Measurements from ENCODE around the gene GAST.
A peak's percentile ranks its signal among the peaks of the same experiment; 100 is the strongest.
"Not testable (repeated sequence)": the region's sequence is repeated elsewhere in the genome, so short reads cannot be mapped to it uniquely, and the experiment has no call there.

GAST gene, protein sequence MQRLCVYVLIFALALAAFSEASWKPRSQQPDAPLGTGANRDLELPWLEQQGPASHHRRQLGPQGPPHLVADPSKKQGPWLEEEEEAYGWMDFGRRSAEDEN

DNA sequence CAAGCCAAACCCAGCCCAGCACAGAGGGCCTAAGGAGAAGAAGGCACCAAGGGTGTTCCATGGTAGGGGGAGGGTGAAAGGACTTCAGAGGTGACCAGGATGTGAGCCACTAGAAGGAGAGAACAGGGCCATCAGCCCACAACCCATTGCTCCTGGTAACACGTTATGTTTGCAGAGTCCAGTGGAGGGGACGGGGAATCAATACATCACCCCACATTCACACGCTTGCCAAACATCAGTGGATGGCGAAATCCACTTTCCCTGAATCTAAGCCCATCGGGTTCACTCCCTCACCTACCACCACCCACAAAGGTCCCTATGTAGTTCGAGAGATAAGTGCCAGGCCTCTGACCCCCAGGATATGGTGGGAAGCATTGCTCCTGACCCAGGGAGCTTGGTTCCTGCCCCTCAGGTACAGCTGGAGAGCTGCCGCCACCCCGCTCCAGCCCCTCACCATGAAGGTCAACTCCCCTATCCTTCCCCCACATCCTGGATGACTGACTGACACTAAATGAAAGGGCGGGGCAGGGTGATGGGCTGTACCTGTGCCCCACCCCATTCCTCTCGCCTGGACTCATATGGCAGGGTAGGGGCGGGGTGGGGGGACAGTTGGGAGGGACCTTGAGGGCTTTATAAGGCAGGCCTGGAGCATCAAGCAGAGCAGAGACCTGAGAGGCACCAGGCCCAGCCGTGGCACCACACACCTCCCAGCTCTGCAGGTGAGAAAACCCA is at the start of gene GAST:
Gene GAST (plus strand): TSS at position 663 of the 732 bp plus-strand sequence. CDS start 3,106 bp downstream, outside the sequence.
- no peak for DNase-seq (ENCODE audit: low read depth)

DNA sequence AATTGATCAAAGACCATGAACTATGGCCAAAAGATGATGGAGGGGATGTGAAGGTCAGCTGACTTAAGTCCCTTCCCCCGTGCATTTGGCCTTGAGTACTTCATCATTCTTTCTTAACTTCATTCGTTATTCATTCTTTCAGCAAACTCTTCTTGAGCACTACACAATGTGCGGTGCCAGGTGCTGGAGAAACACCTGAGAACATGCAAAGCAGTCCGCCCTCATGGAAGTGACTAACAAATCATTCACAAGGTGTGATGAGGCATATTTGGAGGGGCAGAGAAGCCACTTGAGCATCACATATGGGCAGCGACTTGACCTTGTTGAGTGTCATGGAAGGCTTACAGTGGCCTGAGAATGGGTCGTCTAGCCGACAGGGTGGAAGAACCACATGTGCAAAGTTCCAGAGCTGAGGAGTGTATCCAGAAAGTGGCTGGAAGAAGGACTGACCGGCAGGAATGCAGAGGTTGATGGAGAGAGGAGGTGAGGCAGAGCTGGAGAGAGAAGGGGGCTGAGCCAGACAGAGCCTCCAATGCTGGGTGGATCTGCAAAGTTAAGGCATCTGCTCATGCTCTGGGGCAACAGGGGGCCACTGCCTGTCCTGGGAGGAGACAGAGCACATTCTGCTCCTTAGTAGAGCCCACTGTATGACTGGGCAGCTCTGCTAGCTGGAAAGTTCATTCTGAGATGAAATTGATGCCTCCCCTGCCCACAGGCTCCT is 48.5 kb upstream of the GAST start:
- DNase-seq (ENCODE audit: low read depth) = no peak

DNA sequence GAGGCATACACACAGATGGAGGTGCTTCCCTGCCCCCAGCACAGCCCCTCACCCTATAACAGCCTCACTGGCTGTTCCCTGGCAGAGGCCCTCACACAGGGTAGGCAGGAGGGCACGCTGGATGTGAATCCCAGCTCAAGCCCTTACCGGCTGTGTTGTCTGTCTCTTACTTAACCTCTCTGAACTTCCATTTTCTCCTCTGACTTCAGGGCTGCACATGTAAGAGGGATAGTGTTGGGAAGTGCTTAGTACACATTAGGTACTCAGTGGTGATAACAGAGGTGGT is 48.0 kb upstream of the GAST start:
- no peak for DNase-seq (ENCODE audit: low read depth)

DNA sequence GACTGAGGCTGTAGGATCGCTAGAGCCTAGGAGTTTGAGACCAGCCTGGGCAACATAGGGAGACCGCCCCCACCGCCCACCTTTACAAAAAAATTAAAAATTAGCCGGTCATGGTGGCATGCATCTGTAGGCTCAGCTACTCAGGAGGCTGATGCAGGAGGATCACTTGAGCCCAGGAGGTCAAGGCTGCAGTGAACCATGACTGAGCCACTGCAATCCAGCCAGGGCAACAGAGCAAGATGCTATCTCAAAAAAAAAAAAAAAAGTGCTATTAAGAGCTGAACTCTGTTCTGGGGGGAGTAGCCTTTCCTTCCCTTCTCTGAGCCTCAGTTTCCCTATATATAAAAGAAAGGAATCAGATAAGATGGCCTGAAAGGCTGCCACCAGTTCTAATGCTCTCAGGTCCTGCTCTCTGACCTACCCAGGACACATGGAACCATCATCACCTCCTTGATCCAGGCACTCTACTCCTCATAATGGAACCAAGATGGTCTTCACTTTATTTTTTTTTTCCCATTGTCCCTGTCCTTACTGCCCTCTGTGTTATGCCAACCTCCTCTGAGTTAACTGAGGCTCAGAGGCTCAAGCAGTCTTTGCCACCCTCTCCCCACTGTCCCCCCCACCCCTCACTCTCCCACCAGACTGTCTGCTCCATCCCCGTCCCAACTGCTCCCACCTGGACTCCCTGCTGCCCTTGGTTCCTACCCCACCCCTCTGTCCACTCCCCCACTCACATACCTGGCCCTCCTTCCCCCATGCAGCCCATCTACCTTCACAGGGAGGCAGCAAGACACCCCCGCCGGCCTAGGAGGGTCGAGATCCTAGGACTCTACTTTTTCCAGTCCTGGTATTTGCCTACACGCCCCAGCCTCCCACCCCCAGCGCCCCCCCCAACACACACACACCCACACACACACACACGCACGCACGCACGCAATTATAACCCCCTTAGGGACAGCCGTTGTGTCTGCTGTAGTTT is 47.3 kb upstream of the GAST start:
- DNase-seq (ENCODE audit: low read depth) = no peak

DNA sequence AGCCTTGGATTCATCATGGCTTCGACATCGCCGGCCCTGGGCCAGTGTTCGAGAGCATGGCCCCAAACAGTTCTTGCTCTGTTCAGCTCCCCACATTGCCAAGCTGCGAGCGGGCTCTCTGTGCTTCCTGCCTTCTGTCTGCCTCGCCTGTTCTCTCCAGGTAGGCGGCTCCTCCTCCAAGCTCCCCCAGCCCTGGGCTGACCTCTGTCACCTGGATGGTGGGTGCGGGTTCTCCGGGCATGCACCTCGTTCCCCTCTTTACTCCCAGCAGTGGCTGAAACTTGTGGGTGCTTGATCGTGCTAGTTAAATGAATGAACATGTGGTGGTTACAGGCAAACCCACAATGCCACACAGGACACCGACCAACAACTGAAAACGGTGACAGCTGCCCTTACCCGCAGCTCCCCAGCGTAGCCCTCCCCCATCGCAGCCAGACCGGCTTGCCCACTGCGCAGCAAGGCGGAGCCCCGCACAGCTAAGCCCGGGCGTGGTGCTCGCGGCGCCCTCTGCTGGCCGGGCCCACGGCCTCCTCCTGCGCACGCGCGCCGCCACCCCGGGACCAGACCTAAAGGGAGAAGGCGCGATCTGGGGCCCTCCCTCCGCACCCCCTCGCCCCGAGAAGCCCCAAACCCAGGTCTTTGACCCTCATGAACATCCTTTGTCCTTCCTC is 46.4 kb upstream of the GAST start:
- peak; percentile 75 for DNase-seq (ENCODE audit: low read depth)

DNA sequence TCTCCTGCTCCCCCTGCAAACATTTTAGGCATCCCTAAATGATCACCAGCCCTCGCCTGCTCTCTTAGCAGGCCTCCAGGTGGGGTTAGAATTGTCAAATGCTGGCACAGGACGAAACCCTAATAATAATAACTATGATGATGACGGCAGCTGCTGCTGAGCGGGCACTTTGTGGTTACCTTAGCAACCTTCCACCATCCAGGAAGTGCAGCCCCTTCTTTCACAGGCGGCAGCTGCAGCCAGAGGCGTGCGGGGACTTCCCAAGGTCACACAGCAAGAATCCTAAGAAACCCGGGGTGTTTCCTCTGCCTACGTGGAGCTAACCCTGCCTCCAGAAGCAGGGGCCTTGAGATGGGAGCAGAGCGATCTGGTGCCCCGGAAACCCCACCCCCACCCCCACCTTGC is 45.9 kb upstream of the GAST start:
- peak; percentile 32 for DNase-seq (ENCODE audit: low read depth)

DNA sequence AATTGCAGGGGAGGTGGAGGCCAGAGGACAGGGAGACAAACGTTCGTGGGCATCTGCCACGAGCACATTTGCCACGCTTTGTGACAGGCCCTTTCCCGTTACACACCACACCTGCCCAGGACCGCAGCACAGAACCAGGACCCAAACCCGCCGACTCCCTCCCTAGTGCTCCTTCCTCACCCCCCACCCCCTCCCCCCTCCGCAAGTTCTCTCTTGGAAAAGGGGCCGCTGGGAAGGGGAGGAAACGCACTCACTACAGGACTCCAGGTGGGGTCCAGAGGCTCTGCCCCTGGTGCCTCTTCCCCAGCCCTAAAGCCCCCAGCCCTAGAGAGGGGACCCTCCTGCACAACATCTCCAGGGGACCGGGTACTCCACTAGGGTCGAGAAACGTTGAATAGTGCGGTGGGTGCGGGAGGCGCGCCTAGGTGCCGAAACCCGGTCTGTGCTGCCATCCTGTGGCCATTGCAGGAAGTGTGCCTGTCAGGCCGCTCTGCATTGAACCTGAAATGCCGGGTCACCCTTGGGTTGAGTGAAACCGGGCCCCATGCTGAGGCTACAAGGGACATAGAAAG is 45.3 kb upstream of the GAST start:
- DNase-seq (ENCODE audit: low read depth) = peak; percentile 55

DNA sequence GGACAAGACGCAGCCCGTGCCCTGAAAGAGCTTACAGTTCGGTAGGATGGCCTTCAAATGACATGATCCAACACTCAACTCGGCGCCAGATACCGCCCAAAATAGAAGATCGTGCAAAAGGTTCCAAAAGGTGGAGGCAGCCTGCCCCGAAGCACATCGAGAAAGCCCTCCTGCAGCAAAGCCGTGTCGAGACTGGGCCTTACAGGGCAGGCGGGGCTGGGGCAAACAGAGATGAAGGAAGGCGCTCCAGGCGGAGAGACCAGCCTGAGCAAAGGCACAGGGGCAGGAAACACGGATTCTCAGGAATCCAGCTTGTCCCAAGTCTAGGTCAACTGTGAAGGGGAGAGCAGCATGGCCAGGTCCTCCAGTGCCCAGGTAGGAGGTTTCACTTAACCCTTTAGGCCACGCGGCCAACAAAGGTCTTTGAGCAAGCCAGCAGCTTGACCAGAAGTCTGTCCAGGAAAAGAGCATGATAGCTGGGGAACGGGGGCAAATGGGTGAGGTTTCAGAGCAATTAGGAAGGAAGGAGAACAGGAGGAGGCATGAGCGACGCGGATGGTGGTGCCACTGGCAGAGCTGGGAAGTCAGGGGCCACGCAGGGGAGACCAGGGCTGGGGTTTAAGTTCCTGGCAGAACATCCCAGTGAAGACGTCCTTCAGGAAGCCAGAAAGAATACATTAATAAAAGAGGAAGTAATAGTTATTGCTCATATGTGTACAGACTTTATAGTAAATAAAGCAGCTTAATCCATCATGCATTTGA is 44.7 kb upstream of the GAST start:
- DNase-seq (ENCODE audit: low read depth) = no peak

DNA sequence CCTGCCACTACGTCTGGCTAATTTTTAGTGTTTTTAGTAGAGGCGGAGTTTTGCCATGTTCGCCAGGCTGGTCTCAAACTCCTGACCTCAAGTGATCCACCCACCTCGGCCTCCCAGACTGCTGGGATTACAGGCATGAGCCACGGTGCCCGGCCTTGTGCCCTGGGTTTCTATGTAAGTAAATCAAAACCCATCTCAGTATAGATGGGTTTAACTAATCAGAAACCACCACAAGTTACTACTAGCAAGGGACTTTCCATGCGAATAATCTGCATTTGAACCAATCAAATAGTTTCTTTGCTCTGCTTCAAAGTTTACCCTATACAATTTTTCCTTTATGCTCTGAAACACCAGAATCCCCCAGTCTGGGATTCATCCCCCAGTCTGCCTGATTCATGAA is 40.0 kb upstream of the GAST start:
- no peak for DNase-seq (ENCODE audit: low read depth)

DNA sequence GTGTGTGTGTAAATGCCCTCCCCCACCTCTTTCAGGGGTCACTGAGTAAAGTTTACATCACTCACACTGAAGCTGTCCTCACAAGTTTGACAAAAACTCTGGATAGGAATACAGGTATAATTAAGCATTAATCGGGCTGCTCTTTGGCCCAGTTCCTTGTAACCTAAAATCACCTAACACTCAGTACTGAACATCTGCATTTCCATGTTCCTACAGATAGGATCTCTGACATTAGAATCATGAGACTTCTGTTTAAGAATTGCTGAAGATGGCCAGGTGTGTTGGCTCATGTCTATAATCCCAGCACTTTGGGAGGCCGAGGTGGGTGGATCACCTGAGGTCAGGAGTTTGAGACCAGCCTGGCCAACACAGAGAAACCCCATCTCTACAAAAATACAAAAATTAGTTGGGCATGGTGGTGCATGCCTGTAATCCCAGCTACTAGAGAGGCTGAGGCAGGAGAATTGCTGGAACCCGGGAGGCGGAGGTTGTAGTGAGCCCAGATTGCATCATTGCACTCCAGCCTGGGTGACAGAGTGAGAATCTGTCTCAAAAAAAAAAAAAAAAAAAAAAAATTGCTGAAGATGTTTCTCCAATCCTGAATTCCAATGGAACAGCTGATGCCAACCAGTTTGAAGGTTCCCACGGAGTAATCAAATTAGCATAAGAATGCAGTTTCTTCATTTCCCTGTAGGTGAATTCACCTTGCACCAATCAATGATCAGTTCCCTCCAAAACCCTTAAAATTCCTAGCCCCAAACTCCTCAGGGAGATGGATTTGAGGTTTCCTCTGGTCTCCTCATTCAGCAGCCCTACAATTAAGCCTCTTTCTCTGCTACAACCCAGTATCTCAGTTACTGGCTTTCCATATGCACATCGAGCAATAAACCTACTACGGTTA is 36.7 kb upstream of the GAST start:
- DNase-seq (ENCODE audit: low read depth) = not testable (repeated sequence)

DNA sequence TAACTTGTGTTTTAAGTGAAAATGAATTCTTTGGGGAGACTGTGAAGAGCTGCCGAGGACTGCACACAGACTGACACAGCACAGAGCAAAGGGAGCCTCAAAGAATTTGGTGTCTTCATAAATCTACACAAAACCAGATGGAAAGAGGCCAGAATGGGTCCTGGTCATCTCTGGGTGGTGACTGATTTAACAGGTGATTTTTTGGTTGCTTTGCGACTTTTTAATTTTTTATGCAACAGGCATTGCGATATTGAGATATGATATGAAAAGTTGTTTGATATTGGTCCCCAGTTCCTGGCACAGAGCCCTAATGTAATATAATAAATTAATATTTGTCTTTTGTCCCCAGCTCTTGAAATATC is 36.1 kb upstream of the GAST start:
- no peak for DNase-seq (ENCODE audit: low read depth)

DNA sequence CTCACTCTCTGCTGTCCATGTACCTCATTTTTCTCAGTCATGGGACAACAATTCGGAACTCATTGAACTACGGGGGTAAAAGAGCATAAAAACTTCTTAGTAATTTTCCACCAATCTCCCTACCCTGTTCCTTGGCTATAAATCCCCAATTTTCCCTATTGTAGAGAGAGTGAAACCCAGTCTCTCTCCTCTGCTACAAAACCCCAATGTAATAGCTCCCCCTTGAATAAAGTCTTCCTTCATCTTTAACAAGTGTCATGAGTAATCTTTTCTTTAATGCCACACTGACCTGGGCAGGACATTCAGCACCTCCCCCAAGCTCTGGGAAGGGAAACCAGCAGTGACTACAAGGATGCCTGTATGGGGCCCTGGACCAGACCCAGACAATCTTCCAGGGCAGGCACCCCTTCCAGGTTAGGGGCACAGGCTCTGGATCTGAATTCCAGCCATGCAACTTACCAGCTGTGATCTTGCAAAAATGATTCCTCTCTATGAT is 33.7 kb upstream of the GAST start:
- no peak for DNase-seq (ENCODE audit: low read depth)

DNA sequence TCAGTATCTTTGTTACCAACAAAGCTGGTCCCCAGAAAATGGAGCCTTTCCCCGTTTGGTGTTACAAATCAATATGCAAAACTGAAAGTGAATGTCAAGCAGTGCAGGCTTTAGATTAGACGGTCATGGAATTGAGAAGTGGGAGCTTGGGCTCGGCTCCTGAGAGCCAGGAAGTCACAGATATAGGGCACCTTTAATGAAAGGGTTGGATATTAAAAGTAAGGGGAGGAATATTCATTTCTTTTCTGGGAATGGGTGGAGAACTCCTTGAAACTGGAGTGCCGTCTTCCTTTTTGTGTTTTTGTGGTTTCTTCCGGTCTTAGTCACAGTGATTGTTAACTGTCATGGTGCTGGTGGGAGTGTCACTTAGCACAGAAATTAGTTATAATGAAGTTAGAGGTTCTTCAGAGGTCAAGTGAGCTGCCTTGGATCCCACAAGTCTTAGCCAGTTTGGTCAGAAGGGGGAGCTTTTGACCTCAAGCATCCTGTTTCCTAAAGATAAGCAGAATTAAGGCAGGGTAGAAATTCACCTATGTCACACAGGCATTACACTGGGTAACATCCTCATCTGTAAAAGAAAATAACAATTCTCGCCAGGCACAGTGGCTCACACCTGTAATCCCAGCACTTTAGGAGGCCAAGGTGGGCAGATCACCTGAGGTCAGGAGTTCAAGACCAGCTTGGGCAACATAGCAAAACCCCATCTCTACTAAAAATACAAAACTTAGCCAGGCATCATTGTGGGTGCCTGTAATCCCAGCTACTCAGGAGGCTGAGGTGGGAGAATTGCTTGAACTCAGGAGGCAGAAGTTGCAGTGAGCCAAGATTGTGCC is 33.0 kb upstream of the GAST start:
- no peak for DNase-seq (ENCODE audit: low read depth)

DNA sequence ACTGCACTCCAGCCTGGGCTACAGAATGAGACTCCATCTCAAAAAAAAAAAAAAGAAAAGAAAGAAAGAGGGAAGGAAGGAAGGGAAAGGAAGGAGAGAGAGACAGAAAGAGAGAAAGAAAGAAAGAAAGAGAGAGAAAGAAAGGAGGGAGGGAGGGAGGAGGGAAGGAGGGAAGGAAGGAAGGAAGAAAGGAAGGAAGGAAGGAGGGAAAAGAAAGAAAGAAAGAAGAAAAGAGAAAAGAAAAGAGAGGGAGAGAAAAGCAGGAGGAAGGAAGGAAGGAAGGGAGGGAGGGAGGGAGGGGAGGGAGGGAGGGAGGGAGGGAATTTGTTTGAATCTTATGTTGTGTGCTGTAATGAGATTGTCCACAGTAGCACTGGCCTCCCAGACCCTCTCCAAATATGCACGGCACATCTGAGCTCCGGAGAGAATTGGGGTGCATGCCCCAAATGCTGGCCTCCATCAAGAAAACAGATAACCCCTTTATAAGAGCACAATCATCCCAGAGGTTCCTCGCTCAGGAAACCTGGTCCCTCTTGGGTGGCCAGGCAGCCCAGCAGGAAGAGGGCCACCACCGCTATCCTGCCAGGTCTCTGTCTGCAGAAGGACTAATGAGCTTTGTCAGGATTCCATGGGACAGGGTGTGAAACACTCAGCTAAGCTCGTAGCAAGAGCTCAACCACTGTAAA is 32.2 kb upstream of the GAST start:
- no peak for DNase-seq (ENCODE audit: low read depth)

DNA sequence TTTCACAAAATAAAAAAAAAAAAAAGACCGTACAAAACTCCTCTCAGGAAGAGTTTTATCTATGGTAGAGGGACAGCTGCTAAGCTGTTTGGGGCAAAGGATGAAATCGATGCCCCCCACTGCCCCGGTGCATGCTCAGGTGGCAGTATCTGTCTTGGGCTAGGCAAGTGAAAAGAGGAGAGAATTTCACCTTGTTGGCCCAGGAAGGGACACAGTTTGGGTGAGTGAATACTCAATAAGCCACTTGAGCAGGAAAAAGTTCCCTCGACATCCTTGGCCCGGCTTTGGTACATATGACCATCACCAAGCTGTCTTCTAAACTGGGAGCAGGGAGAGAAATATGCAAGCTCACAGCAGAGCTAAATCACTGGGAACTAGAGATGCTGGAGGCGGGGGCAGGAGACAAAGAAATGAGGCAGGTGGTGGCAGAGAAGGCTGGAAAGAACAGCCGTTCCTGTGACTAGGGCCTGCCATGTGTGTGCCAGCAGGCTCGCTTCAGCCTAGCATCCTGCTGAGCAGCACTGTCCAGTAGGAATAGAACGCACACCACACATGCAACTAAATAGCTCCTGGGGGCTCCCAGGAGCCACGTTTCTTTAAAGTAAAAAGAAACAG is 31.6 kb upstream of the GAST start:
- no peak for DNase-seq (ENCODE audit: low read depth)

DNA sequence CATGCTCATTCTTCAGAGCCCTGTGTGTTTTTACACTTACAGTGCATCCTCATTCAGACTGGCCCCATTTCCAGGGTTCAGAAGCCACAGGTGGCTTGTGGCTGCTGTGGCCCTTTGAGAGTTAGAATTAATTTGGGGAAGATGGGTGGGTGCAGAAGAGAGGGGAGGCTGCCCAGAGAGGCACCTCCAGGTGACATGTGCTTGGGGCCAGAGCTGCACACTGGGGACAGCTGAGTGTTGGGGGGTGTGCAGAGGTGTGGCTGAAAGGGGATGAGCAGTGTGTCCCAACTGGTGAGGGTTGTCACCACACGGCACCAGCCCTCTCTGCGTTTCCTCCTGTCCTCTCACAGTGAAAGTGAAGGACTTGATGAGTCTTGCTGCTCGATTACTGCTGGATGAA is 30.4 kb upstream of the GAST start:
- no peak for DNase-seq (ENCODE audit: low read depth)

DNA sequence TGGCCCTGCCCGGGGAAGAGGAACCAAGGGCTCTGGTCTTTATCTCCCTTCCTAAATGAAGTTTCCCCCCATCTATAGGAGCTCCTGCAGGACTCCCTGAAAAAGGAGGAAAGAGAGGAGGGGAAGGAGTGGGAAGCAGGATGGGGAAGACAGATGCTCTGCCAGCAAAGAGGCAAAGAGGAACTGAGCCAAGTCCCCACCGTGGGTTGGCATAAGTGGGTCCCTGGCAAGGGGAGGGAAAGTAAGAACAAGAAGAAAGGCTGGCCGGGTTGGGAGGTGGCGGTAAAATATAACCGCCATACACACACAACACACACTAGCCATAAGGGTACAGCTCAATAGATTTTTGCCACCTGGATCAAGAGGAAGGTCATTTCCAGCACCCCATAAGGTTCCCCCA is 29.5 kb upstream of the GAST start:
- DNase-seq (ENCODE audit: low read depth) = no peak
